ENCODE data around the gene THPO. TPM values are rescaled to one million over a fixed set of nuclear protein-coding genes. Genes with fewer than 3 reads are reported as not detected.
A peak's percentile ranks its signal among the peaks of the same experiment; 100 is the strongest.

THPO gene
- total and polyA plus RNA-seq, 2 donors (not counting 3 experiments of a cell fraction or from before 2014, with no cell fraction given): 0.08 TPM; not detected in 1

GRCh38 chr3:184354121-184354728 lies 23.8 kb downstream of the THPO start:
- intact Hi-C loops (cut with micrococcal nuclease): loop anchor here (1.0 kb wide), 2 partner anchors 8 to 190 kb away; no protein-coding TSS in a partner anchor
- Histone ChIP-seq H3K79me2 (ENCODE audit: control insufficient read depth, insufficient read depth, low read length) (no peaks in the 10 kb centered on the region), H3K27me3 (ENCODE audit: control insufficient read depth in 2 of 2, insufficient read depth in 2 of 2, low read length in 2 of 2) (no peaks in the 10 kb centered on the region), H4K20me1 (replicated peaks; ENCODE audit: control insufficient read depth, extremely low read depth, insufficient read depth, low read length) (no peaks in the 10 kb centered on the region), H3K36me3 (ENCODE audit: control insufficient read depth in 2 of 2, extremely low read depth in 1 of 2, insufficient read depth in 2 of 2, low read length in 2 of 2) (peaks cover 0 to 3% of the 10 kb centered on the region in 2 experiments), H3K4me2 (ENCODE audit: insufficient read depth, low read length) (no peak overlapping the region), H3K4me3 (replicated peaks in 1 of 3; ENCODE audit: insufficient read depth in 1 of 3, low read depth in 1 of 3, low read length in 3 of 3) (no peak overlapping the region), H3K27ac (ENCODE audit: insufficient read depth, low read depth, low read length) (no peak overlapping the region), H3K9me3 (replicated peaks; ENCODE audit: control insufficient read depth, insufficient read depth, low read length) (no peaks in the 10 kb centered on the region), H2AFZ (ENCODE audit: low read depth, low read length) (no peak overlapping the region), H3K4me1 (ENCODE audit: control insufficient read depth, extremely low read depth, insufficient read depth, low read length) (no peaks in the 10 kb centered on the region), H3K9me1 (replicated peaks; ENCODE audit: control insufficient read depth, extremely low read depth, insufficient read depth, low read length) (no peaks in the 10 kb centered on the region), H3K9ac (replicated peaks; ENCODE audit: extremely low read depth, insufficient read depth, low read length) (no peak overlapping the region)
- ChIA-PET CTCF (interaction anchor here (0.8 to 2.6 kb wide), 17 partner anchors 8 to 187 kb away, joined by 3 to 11 read pairs (median 5); partner anchors contain the start of gene FAM131A), POLR2A (no interaction called here)
- dilution Hi-C loops (cut with MboI; ENCODE audit: extremely low pct_ligation_motif_present, low sequenced_read_pairs): no loop called here
- peak; percentile 37 for DNase-seq (ENCODE audit: low read depth, low spot score)
- TF ChIP-seq JUN (IDR thresholded peaks at IDR 0.05; ENCODE audit: borderline replicate concordance, insufficient read depth, insufficient read length, low read depth) (no peak), FOS (IDR thresholded peaks at IDR 0.05; ENCODE audit: borderline replicate concordance, insufficient read depth, low read length) (no peak), POLR2AphosphoS5 (IDR thresholded peaks at IDR 0.05; ENCODE audit: insufficient read depth, low read depth, low read length) (no peak), CTCF (IDR thresholded peaks at IDR 0.05; ENCODE audit: extremely low read depth in 1 of 2, insufficient read depth in 1 of 2, low read depth in 1 of 2, low read length in 2 of 2) (peak; percentile 63 to 91)
- no TSS peak for BruUV-seq (replicated peaks)
- FAIRE-seq: peak; percentile 67

GRCh38 chr3:184353546-184353941 lies 24.5 kb downstream of the THPO start:
- no peaks in the 10 kb centered on the region for H3K79me2 ChIP-seq (ENCODE audit: control insufficient read depth, insufficient read depth, low read length)
- POLR2A ChIA-PET: no interaction called here
- no peaks in the 10 kb centered on the region for H3K9me3 ChIP-seq (replicated peaks; ENCODE audit: control insufficient read depth, insufficient read depth, low read length)
- H3K9me1 ChIP-seq (replicated peaks; ENCODE audit: control insufficient read depth, extremely low read depth, insufficient read depth, low read length): no peaks in the 10 kb centered on the region
- BruUV-seq (replicated peaks): no TSS peak
- no peak overlapping the region for H3K9ac ChIP-seq (replicated peaks; ENCODE audit: extremely low read depth, insufficient read depth, low read length)
- no peaks in the 10 kb centered on the region for H3K27me3 ChIP-seq (ENCODE audit: control insufficient read depth in 2 of 2, insufficient read depth in 2 of 2, low read length in 2 of 2)
- intact Hi-C loops (cut with micrococcal nuclease) (no loop called here), dilution Hi-C loops (cut with MboI; ENCODE audit: extremely low pct_ligation_motif_present, low sequenced_read_pairs) (no loop called here)
- FAIRE-seq (no peak), DNase-seq (ENCODE audit: low read depth, low spot score) (no peak)
- peaks cover 0 to 3% of the 10 kb centered on the region in 2 experiments for H3K36me3 ChIP-seq (ENCODE audit: control insufficient read depth in 2 of 2, extremely low read depth in 1 of 2, insufficient read depth in 2 of 2, low read length in 2 of 2)
- no peaks in the 10 kb centered on the region for H3K4me1 ChIP-seq (ENCODE audit: control insufficient read depth, extremely low read depth, insufficient read depth, low read length)
- H4K20me1 ChIP-seq (replicated peaks; ENCODE audit: control insufficient read depth, extremely low read depth, insufficient read depth, low read length): no peaks in the 10 kb centered on the region
- no peak overlapping the region for H2AFZ ChIP-seq (ENCODE audit: low read depth, low read length)
- TF ChIP-seq POLR2AphosphoS5 (IDR thresholded peaks at IDR 0.05; ENCODE audit: insufficient read depth, low read depth, low read length) (no peak), FOS (IDR thresholded peaks at IDR 0.05; ENCODE audit: borderline replicate concordance, insufficient read depth, low read length) (no peak), MYC (IDR thresholded peaks at IDR 0.05; ENCODE audit: low read depth, low read length) (no peak), EZH2 (IDR thresholded peaks at IDR 0.05; ENCODE audit: borderline replicate concordance, low read depth, low read length, severe bottlenecking) (no peak)
- H3K4me2 ChIP-seq (ENCODE audit: insufficient read depth, low read length): no peak overlapping the region
- no peak overlapping the region for H3K4me3 ChIP-seq (replicated peaks in 1 of 3; ENCODE audit: insufficient read depth in 1 of 3, low read depth in 1 of 3, low read length in 3 of 3)
- CTCF ChIA-PET: interaction anchor here (0.8 to 2.6 kb wide), 18 partner anchors 8 to 188 kb away, joined by 3 to 11 read pairs (median 5); partner anchors contain the start of gene FAM131A
- no peak overlapping the region for H3K27ac ChIP-seq (ENCODE audit: insufficient read depth, low read depth, low read length)

Data from endothelial cell of umbilical vein (primary cell).